Measurements from ENCODE around the gene SERPINH1. TPM values are rescaled to one million over a fixed set of nuclear protein-coding genes. Genes with fewer than 3 reads are reported as not detected.

Gene SERPINH1
- total RNA-seq, 1 experiment from 2014 or later, result 117 TPM

DNA sequence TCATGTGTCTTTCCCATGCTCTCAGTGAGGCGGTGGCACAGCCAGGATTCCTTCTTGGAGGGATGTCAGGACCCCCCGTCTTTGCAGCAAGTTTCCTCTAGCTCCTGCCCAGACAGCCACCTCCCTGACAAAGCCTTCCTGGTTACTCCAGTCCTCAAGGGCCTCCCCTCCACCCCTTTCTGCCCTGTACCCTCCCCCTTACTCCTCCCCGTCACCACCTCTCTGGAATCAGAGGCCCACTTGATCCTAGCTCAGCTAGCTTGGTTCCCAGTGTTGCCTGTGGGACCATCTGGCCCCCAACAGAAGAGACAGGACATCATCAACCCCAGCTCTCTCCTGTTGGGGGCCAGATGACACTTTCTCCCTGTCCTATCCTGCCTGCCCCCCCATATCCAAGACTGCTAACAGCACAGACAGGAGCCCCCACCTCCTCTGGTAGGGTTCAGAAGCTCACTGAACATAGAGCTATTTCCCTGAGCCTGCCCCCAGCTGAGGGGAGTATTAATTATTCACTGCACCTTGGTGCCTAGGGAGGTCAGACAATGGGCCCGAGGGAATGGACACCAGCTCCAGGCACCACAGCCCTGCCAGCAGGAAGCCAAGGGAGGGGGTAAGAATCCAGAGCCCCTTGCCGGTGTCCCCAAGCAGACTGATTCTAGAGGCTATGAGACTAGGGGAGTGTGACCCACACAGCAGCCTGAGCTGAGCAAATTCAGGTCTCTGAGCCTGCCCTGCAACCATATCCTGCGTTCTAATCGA lies 39.6 kb upstream of the SERPINH1 start:
- H3K27ac ChIP-seq (ENCODE audit: low read length), result no peak overlapping the region
- no TSS peak for BruUV-seq (replicated peaks)
- no peak for DNase-seq
- no peaks in the 10 kb centered on the region for H3F3A ChIP-seq (ENCODE audit: low read length, unreplicated experiment)
- no peaks in the 10 kb centered on the region for H3K36me3 ChIP-seq (ENCODE audit: low read depth, low read length)
- no peaks in the 10 kb centered on the region for H3K27me3 ChIP-seq (ENCODE audit: low read length)
- peaks cover 20% of the 10 kb centered on the region for H3K4me1 ChIP-seq (ENCODE audit: insufficient read depth, low read length)
- H3K9me3 ChIP-seq (ENCODE audit: low read length), result no peaks in the 10 kb centered on the region
- H3K9me2 ChIP-seq (replicated peaks; ENCODE audit: low read length), result no peaks in the 10 kb centered on the region
- no peak overlapping the region for H3K4me2 ChIP-seq (ENCODE audit: low read length)
- H4K20me1 ChIP-seq (ENCODE audit: low read length), result no peaks in the 10 kb centered on the region
- ATAC-seq, result no peak
- peaks cover 11% of the 10 kb centered on the region; the same call in 1 of the 2 replicates for H3K79me2 ChIP-seq (ENCODE audit: low read length)
- TF ChIP-seq EZH2 (IDR thresholded peaks at IDR 0.05; ENCODE audit: low read length, unreplicated experiment), result no peak
- TF ChIP-seq, protein P1, sequence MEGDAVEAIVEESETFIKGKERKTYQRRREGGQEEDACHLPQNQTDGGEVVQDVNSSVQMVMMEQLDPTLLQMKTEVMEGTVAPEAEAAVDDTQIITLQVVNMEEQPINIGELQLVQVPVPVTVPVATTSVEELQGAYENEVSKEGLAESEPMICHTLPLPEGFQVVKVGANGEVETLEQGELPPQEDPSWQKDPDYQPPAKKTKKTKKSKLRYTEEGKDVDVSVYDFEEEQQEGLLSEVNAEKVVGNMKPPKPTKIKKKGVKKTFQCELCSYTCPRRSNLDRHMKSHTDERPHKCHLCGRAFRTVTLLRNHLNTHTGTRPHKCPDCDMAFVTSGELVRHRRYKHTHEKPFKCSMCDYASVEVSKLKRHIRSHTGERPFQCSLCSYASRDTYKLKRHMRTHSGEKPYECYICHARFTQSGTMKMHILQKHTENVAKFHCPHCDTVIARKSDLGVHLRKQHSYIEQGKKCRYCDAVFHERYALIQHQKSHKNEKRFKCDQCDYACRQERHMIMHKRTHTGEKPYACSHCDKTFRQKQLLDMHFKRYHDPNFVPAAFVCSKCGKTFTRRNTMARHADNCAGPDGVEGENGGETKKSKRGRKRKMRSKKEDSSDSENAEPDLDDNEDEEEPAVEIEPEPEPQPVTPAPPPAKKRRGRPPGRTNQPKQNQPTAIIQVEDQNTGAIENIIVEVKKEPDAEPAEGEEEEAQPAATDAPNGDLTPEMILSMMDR (conservative IDR thresholded peaks at IDR 0.05; ENCODE audit: low read depth, low read length), result no peak
- no peak for TF ChIP-seq EZH2phosphoT487 (IDR thresholded peaks at IDR 0.05; ENCODE audit: borderline replicate concordance, low read length)
- H3K4me3 ChIP-seq (ENCODE audit: low read length), result no peak overlapping the region
- ChIA-PET CTCF (no interaction called here), POLR2A (ENCODE audit: unreplicated experiment) (no interaction called here)
- H3K9ac ChIP-seq (ENCODE audit: low read length), result no peak overlapping the region
- intact Hi-C loops (cut with micrococcal nuclease), result no loop called here
- no peak overlapping the region for H2AFZ ChIP-seq (ENCODE audit: low read length)

DNA sequence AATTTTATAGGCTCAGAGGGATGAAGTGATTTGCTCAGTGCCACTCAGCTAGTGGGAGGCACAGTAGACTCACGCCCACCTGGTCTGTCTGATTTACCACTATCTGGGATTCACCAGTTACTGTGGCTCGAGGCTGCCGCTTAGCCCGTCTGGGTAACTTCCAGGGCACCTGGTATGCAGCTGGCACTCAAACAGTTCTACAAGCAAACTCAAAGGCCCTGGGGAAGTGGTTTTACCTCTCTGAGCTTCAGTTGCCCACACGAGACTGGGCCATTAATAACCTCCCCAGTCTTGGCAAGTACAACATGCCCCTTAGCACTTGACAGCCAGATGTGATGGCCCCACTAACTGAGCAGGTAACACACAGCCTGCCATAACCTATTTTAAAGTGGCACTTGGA lies 38.9 kb upstream of the SERPINH1 start:
- no peaks in the 10 kb centered on the region for H3K9me2 ChIP-seq (replicated peaks; ENCODE audit: low read length)
- DNase-seq (no peak), ATAC-seq (no peak)
- peaks cover 11% of the 10 kb centered on the region; the same call in 1 of the 2 replicates for H3K79me2 ChIP-seq (ENCODE audit: low read length)
- no TSS peak for BruUV-seq (replicated peaks)
- no peaks in the 10 kb centered on the region for H3K27me3 ChIP-seq (ENCODE audit: low read length)
- H3F3A ChIP-seq (ENCODE audit: low read length, unreplicated experiment), result no peaks in the 10 kb centered on the region
- intact Hi-C loops (cut with micrococcal nuclease), result no loop called here
- peaks cover 20% of the 10 kb centered on the region for H3K4me1 ChIP-seq (ENCODE audit: insufficient read depth, low read length)
- POLR2A ChIA-PET (ENCODE audit: unreplicated experiment), result no interaction called here
- no peak overlapping the region for H3K4me3 ChIP-seq (ENCODE audit: low read length)
- H4K20me1 ChIP-seq (ENCODE audit: low read length), result no peaks in the 10 kb centered on the region
- no peak for TF ChIP-seq EZH2phosphoT487 (IDR thresholded peaks at IDR 0.05; ENCODE audit: borderline replicate concordance, low read length)
- no peak for TF ChIP-seq EZH2 (IDR thresholded peaks at IDR 0.05; ENCODE audit: low read length, unreplicated experiment)
- TF ChIP-seq, protein P1 (conservative IDR thresholded peaks at IDR 0.05; ENCODE audit: low read depth, low read length), result no peak
- H3K36me3 ChIP-seq (ENCODE audit: low read depth, low read length), result no peaks in the 10 kb centered on the region
- no peak overlapping the region for H3K9ac ChIP-seq (ENCODE audit: low read length)
- no peaks in the 10 kb centered on the region for H3K9me3 ChIP-seq (ENCODE audit: low read length)
- H2AFZ ChIP-seq (ENCODE audit: low read length), result no peak overlapping the region
- CTCF ChIA-PET, result no interaction called here
- H3K27ac ChIP-seq (ENCODE audit: low read length), result no peak overlapping the region
- no peak overlapping the region for H3K4me2 ChIP-seq (ENCODE audit: low read length)
